Activated CD4-positive, alpha-beta memory T cell treated with anti-CD3 and anti-CD28 coated beads, Interleukin-2, amount 10 ng/mL, durations not matched to agents 7 days and 5 days (primary cell): ENCODE results near the gene CRTC1. TPM values are rescaled to one million over a fixed set of nuclear protein-coding genes. Genes with fewer than 3 reads are reported as not detected.

Experiments
- CTCF ChIA-PET: fragments of 350-600 bp; sonication (Branson Sonifier 250); formaldehyde crosslinking; loops from one replicate; lab custom pipeline; 2021; ENCODE audit warnings: antibody characterized with exemption, inconsistent platforms; lab: Charles Lee
- POLR2A ChIA-PET: fragments of 350-600 bp; sonication (Branson Sonifier 250); formaldehyde crosslinking; loops from one replicate; lab custom pipeline; 2021; ENCODE audit warnings: antibody characterized with exemption; lab: Charles Lee
- DNase-seq: peaks from one replicate; pipeline ENCODE4 v3.0.0-alpha.2; 2020
- H3K27ac Mint-ChIP-seq: one replicate; pipeline ENCODE4 v1.8.0; 2021; ENCODE audit warnings: mild to moderate bottlenecking, mixed read lengths
- H3K27me3 Mint-ChIP-seq: one replicate; pipeline ENCODE4 v1.8.0; 2021; ENCODE audit warnings: mixed read lengths
- H3K36me3 Mint-ChIP-seq: one replicate; pipeline ENCODE4 v1.8.0; 2021; ENCODE audit warnings: low read depth, mixed read lengths
- H3K4me1 Mint-ChIP-seq: one replicate; pipeline ENCODE4 v1.8.0; 2021; ENCODE audit warnings: mixed read lengths
- H3K4me3 Mint-ChIP-seq: one replicate; pipeline ENCODE4 v1.8.0; 2021; ENCODE audit warnings: mild to moderate bottlenecking, mixed read lengths
- H3K9me3 Mint-ChIP-seq: one replicate; pipeline ENCODE4 v1.8.0; 2021; ENCODE audit warnings: mixed read lengths
- total RNA-seq, 2 experiments: library from RNA; stranded (reverse); gene quantifications; one replicate each; pipeline ENCODE4 v1.2.3, GENCODE V29; 2021

The CRTC1 gene
- total RNA-seq, 2 experiments from 2014 or later: 5.3 TPM

DNA sequence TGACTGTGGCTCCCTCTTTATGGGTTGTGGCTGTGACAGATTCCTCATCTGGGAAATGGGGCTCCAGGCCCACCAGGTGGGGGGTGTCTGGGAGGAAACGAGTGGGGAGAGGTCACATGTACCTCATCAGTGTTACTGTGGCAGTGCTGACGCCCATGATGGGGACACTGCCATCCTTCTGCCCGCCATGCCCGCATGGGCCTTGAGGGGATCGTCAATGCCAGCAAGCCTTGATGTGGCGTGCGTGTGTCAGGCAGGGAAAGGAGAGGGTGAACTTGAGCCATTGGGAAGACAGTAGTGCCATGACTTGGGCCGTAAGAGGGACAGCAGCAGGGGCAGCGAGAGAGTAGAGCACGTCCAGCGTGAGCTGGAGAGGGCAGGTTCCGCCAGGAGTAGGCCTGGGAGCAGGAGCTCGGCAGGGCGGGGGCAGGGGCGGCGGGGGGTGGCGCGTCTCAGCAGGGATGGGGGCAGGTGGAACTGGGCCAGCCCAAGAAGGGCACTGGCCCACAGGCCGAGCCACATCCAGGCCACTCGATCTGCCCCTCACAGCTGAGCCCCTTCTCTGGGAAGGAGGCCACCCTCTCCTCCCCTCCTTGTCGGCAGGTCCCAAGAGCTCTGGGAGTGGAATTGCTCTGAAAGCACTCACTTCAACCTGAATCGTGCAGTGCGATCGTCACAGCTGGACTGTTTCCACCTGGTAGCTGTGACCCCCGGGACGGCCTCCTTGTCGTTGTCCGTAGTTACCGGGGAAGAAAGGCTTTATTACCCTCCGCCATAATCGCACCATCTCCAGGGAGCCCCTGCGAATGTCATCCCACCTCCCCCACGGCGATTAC is 36.7 kb upstream of the CRTC1 start:
- Mint-ChIP-seq H3K4me1 (peaks cover 3% of the 10 kb centered on the region), H3K9me3 (no peaks in the 10 kb centered on the region), H3K36me3 (no peaks in the 10 kb centered on the region), H3K27me3 (no peaks in the 10 kb centered on the region), H3K4me3 (no peak overlapping the region), H3K27ac (no peak overlapping the region)
- no peak for DNase-seq
- ChIA-PET POLR2A (no interaction called here), CTCF (no interaction called here)

DNA sequence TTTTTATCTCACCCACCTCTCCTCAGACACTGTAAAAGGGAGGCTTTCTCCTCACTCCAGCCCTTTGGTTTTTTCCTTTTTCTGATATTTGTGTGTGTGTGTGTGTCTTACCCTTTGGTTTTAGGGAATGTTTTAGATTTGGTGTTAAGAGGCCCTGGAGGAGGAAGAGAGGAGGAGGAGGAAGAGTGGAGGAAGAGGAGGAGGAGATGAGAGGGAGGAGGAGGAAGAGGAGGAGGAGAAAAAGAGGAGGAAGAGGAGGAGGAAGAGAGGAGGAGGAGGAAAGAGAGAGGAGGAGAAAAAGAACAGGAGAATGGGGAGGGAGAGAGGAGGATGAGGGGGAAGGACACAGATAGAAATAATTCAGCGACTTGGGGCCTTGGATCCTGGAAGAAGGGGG is 36.1 kb upstream of the CRTC1 start:
- Mint-ChIP-seq H3K4me1 (peaks cover 3% of the 10 kb centered on the region), H3K27me3 (no peaks in the 10 kb centered on the region), H3K9me3 (no peaks in the 10 kb centered on the region), H3K27ac (no peak overlapping the region), H3K36me3 (no peaks in the 10 kb centered on the region), H3K4me3 (no peak overlapping the region)
- no peak for DNase-seq
- ChIA-PET POLR2A (no interaction called here), CTCF (no interaction called here)

GRCh38 chr19:18647807-18648206 is 35.7 kb upstream of the CRTC1 start:
- peaks cover 3% of the 10 kb centered on the region for H3K4me1 Mint-ChIP-seq
- no peaks in the 10 kb centered on the region for H3K36me3 Mint-ChIP-seq
- no peak overlapping the region for H3K27ac Mint-ChIP-seq
- POLR2A ChIA-PET: no interaction called here
- no peaks in the 10 kb centered on the region for H3K9me3 Mint-ChIP-seq
- no peaks in the 10 kb centered on the region for H3K27me3 Mint-ChIP-seq
- DNase-seq: no peak
- H3K4me3 Mint-ChIP-seq: no peak overlapping the region
- CTCF ChIA-PET: no interaction called here

GRCh38 chr19:18648973-18649315 is 34.5 kb upstream of the CRTC1 start:
- no peaks in the 10 kb centered on the region for H3K27me3 Mint-ChIP-seq
- ChIA-PET CTCF (no interaction called here), POLR2A (interaction anchor here (0.6 kb wide), 1 partner anchor 59 kb away, joined by 3 read pairs; no protein-coding TSS in a partner anchor)
- no peaks in the 10 kb centered on the region for H3K36me3 Mint-ChIP-seq
- H3K9me3 Mint-ChIP-seq: no peaks in the 10 kb centered on the region
- H3K27ac Mint-ChIP-seq: no peak overlapping the region
- no peak overlapping the region for H3K4me3 Mint-ChIP-seq
- peaks cover 3% of the 10 kb centered on the region for H3K4me1 Mint-ChIP-seq
- no peak for DNase-seq

DNA sequence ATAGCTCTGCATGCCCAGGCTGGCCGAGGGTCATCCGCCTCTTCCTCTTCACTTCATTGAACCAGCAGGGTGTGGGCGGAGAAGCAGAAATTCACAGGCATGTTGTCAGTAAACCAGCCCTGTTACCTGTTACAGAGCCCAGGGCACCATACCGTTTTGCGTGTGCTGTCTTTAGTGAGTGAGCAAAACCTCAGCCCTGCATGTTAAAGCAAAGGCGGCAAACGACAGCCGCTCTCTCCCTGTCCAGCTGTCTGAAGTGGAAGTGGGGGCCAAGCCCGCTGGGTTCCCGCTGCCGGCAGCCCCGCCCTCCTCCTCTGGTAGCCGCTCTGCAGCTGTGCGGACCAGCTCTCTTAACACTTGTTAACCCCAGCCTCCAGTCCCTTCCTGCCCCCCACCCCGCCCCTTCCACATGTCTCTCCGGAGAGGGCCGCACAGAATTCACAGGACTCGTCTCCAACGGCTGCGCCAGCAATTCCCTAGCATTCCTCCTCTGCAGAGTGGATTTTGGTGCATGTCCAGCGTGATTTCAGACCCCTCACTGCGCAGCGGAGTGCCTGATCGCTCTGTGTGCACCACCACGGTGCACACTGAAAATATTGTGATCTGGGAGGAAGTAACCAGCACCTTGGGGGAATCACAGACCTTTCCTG is 34.0 kb upstream of the CRTC1 start:
- no peak for DNase-seq
- CTCF ChIA-PET: no interaction called here
- Mint-ChIP-seq H3K27ac (no peak overlapping the region), H3K36me3 (no peaks in the 10 kb centered on the region), H3K27me3 (no peaks in the 10 kb centered on the region), H3K4me3 (no peak overlapping the region), H3K4me1 (no peaks in the 10 kb centered on the region), H3K9me3 (no peaks in the 10 kb centered on the region)
- POLR2A ChIA-PET: no interaction called here

DNA sequence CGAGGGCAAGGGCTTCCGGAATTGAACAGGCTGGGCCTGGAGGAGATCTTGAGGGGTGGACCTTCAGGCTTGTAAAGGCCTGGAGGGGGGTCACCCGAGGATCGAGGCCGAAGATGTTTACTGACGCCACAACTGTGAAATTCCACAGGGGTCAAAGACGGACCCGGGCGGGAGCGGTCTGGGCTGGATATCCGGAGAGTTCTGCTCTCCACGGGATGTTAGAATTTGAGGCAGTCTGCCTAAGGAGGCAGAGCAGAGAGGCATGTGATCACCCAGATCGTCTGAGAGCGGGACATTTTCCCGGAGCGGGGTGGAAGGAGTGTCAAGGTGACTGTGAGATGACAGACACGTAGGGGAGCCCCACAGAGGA is 33.5 kb upstream of the CRTC1 start:
- Mint-ChIP-seq H3K4me3 (no peak overlapping the region), H3K27me3 (no peaks in the 10 kb centered on the region), H3K9me3 (no peaks in the 10 kb centered on the region), H3K36me3 (no peaks in the 10 kb centered on the region), H3K4me1 (no peaks in the 10 kb centered on the region), H3K27ac (no peak overlapping the region)
- ChIA-PET POLR2A (no interaction called here), CTCF (no interaction called here)
- no peak for DNase-seq

DNA sequence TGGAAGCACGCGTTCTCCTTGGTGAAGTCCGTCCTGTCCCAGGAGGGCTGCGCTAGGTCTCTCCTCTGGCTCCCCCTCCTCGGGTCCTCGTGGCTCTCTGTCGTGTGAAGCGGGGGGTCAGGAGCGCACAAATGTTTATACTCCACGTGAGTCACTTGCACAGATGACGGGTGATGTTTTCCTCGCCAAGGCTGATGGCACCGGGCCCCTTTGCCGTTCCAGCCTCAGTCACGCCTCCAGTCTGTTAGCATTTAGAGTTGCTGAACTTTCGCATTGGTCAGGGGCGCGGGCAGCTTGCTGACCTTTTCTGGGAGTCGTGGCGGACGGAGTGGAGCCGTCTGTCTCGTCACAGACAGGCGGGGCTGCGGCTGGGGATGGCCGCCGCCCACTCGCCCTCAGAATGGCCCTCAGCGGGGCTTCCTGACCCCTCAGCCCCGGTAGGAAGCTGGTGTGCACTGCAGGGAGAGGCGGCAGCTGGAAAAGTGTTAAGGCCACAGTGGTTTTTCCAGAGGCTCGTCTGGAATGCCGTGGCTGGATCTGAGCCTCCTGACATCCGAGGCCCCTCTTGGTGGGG is 32.9 kb upstream of the CRTC1 start:
- H3K9me3 Mint-ChIP-seq: no peaks in the 10 kb centered on the region
- no peak overlapping the region for H3K27ac Mint-ChIP-seq
- no peak overlapping the region for H3K4me3 Mint-ChIP-seq
- CTCF ChIA-PET: no interaction called here
- no peak for DNase-seq
- H3K4me1 Mint-ChIP-seq: no peaks in the 10 kb centered on the region
- H3K27me3 Mint-ChIP-seq: no peaks in the 10 kb centered on the region
- POLR2A ChIA-PET: no interaction called here
- H3K36me3 Mint-ChIP-seq: no peaks in the 10 kb centered on the region

DNA sequence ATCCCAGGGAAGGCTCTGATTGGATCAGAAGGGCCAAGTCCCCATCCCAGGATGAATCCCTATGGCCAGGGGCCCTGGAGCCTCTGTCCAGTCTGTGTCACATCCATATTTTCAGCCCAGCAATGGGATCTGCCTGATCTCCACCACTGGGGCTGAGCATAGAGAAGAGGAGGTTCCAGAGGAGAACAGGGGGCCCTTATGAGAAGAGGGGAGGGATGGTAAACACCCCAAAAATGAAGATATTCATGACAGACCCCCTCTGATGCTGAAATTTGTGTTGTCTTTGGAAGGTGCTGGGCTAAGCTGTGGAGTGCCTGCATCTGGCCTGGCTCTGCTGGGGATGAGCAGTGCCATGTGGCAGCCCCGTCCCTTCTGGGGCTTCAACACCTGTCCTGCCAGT is 32.2 kb upstream of the CRTC1 start:
- Mint-ChIP-seq H3K9me3 (no peaks in the 10 kb centered on the region), H3K27me3 (no peaks in the 10 kb centered on the region)
- POLR2A ChIA-PET: no interaction called here

GRCh38 chr19:18651733-18652132 is 31.7 kb upstream of the CRTC1 start:
- Mint-ChIP-seq H3K4me1 (no peaks in the 10 kb centered on the region), H3K9me3 (no peaks in the 10 kb centered on the region), H3K27me3 (no peaks in the 10 kb centered on the region), H3K4me3 (no peak overlapping the region), H3K27ac (no peak overlapping the region), H3K36me3 (no peaks in the 10 kb centered on the region)
- no peak for DNase-seq
- ChIA-PET POLR2A (no interaction called here), CTCF (no interaction called here)

More for the DNA sequence above, 32.2 kb upstream of the CRTC1 start:
- no peak overlapping the region for H3K4me3 Mint-ChIP-seq
- DNase-seq: no peak
- no peaks in the 10 kb centered on the region for H3K4me1 Mint-ChIP-seq
- CTCF ChIA-PET: no interaction called here
- no peak overlapping the region for H3K27ac Mint-ChIP-seq
- H3K36me3 Mint-ChIP-seq: no peaks in the 10 kb centered on the region

GRCh38 chr19:18653853-18654252 is 29.6 kb upstream of the CRTC1 start:
- Mint-ChIP-seq H3K27ac (no peak overlapping the region), H3K4me3 (no peak overlapping the region), H3K36me3 (no peaks in the 10 kb centered on the region), H3K9me3 (no peaks in the 10 kb centered on the region), H3K4me1 (no peaks in the 10 kb centered on the region), H3K27me3 (no peaks in the 10 kb centered on the region)
- DNase-seq: no peak
- ChIA-PET POLR2A (no interaction called here), CTCF (no interaction called here)

DNA sequence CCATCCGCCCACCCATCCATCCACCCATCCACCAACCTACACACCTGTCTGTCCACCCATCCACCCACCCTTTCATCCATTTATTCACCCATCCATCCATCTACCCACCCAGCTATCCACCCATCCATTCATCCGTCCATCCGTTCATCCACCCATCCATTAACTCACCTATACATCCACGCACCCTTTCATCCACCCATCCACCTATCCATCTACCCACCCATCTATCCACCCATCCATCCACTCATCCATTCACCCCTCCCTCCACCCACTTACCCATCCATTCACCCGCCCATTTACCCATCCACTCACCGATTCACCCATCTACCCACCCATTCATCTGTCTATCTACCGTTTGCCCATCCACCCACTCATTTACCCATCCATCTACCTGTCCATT is 29.0 kb upstream of the CRTC1 start:
- Mint-ChIP-seq H3K9me3 (no peaks in the 10 kb centered on the region), H3K36me3 (no peaks in the 10 kb centered on the region), H3K4me3 (no peak overlapping the region), H3K27ac (no peak overlapping the region), H3K4me1 (no peaks in the 10 kb centered on the region), H3K27me3 (no peaks in the 10 kb centered on the region)
- CTCF ChIA-PET: no interaction called here
- DNase-seq: no peak
- POLR2A ChIA-PET: no interaction called here

GRCh38 chr19:18655173-18655844 is 28.2 kb upstream of the CRTC1 start:
- POLR2A ChIA-PET: no interaction called here
- Mint-ChIP-seq H3K4me1 (no peaks in the 10 kb centered on the region), H3K4me3 (no peak overlapping the region)

DNA sequence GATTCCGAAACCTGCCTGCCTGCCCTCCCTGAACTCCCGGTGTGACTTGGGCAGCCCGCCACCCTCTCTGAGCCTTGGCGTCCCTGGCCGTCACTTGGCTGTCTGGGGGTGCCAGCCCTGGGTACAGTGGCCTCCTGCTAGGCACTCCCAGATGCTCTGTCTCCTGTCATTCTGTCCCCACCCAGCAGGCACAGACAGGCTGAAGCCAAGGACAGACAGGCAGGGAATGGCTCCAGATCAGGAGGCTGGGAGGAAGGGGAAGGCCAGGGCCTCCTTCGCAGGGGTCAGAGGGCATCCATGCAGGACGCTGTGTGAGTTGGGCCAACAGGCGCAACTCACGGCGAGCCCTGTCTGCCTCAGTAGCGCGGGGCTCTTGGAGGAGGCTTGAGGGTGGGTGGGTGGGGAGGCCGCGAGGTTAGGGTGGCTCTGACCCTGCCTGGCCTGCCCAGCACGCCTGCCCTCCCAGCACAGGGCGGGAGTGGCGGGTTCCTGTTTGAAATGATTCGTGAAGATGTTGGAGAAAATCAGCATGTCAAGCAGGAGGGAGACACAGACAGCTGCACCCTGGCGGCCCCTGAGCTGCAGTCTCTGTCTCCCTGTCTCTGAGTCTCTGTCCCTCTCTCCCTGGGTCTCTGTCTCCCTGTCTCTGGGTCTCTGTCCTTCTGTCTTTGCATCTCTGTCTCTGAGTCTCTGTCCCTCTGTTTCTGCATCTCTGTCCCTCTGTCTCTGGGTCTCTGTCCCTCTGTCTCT is 27.0 kb upstream of the CRTC1 start:
- Mint-ChIP-seq H3K4me1 (peaks cover 2% of the 10 kb centered on the region), H3K36me3 (no peaks in the 10 kb centered on the region), H3K4me3 (no peak overlapping the region), H3K9me3 (no peaks in the 10 kb centered on the region), H3K27ac (no peak overlapping the region), H3K27me3 (no peaks in the 10 kb centered on the region)
- ChIA-PET CTCF (no interaction called here), POLR2A (no interaction called here)
- DNase-seq: no peak

More at GRCh38 chr19:18655173-18655844, 28.2 kb upstream of the CRTC1 start:
- CTCF ChIA-PET: no interaction called here
- Mint-ChIP-seq H3K27ac (no peak overlapping the region), H3K9me3 (no peaks in the 10 kb centered on the region), H3K36me3 (no peaks in the 10 kb centered on the region), H3K27me3 (no peaks in the 10 kb centered on the region)
- DNase-seq: no peak
